ENCODE data around the gene FGFR2.

GRCh38 chr10:121466424-121466823 lies 131.8 kb downstream of the FGFR2 start:
- TF ChIP-seq EP300 (IDR thresholded peaks at IDR 0.05; ENCODE audit: borderline replicate concordance) (no peak), TAF1 (IDR thresholded peaks at IDR 0.05; ENCODE audit: low read depth) (no peak), RAD21 (IDR thresholded peaks at IDR 0.05; ENCODE audit: low read depth) (no peak), YY1 (IDR thresholded peaks at IDR 0.05; ENCODE audit: low read depth) (no peak), MAX (IDR thresholded peaks at IDR 0.05) (no peak), TEAD4 (IDR thresholded peaks at IDR 0.05) (no peak), CREB1 (IDR thresholded peaks at IDR 0.05; ENCODE audit: low read depth) (no peak), CEBPB (IDR thresholded peaks at IDR 0.05) (no peak), NFIC (IDR thresholded peaks at IDR 0.05) (no peak), EGR1 (IDR thresholded peaks at IDR 0.05) (no peak), ZBTB7A (IDR thresholded peaks at IDR 0.05; ENCODE audit: low read depth) (no peak), FOXM1 (IDR thresholded peaks at IDR 0.05; ENCODE audit: borderline replicate concordance, low read depth) (no peak)
- TF ChIP-seq, protein P1, sequence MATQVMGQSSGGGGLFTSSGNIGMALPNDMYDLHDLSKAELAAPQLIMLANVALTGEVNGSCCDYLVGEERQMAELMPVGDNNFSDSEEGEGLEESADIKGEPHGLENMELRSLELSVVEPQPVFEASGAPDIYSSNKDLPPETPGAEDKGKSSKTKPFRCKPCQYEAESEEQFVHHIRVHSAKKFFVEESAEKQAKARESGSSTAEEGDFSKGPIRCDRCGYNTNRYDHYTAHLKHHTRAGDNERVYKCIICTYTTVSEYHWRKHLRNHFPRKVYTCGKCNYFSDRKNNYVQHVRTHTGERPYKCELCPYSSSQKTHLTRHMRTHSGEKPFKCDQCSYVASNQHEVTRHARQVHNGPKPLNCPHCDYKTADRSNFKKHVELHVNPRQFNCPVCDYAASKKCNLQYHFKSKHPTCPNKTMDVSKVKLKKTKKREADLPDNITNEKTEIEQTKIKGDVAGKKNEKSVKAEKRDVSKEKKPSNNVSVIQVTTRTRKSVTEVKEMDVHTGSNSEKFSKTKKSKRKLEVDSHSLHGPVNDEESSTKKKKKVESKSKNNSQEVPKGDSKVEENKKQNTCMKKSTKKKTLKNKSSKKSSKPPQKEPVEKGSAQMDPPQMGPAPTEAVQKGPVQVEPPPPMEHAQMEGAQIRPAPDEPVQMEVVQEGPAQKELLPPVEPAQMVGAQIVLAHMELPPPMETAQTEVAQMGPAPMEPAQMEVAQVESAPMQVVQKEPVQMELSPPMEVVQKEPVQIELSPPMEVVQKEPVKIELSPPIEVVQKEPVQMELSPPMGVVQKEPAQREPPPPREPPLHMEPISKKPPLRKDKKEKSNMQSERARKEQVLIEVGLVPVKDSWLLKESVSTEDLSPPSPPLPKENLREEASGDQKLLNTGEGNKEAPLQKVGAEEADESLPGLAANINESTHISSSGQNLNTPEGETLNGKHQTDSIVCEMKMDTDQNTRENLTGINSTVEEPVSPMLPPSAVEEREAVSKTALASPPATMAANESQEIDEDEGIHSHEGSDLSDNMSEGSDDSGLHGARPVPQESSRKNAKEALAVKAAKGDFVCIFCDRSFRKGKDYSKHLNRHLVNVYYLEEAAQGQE (IDR thresholded peaks at IDR 0.05; ENCODE audit: low read depth): no peak
- TF ChIP-seq, protein P2, sequence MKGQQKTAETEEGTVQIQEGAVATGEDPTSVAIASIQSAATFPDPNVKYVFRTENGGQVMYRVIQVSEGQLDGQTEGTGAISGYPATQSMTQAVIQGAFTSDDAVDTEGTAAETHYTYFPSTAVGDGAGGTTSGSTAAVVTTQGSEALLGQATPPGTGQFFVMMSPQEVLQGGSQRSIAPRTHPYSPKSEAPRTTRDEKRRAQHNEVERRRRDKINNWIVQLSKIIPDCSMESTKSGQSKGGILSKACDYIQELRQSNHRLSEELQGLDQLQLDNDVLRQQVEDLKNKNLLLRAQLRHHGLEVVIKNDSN (IDR thresholded peaks at IDR 0.05): no peak

All from Ishikawa (cell line).